ENCODE data around the gene ZNF701.

- TF ChIP-seq CTCF (conservative IDR thresholded peaks at IDR 0.05; ENCODE audit: low read depth, low read length) (no peak), EZH2 (IDR thresholded peaks at IDR 0.05; ENCODE audit: borderline replicate concordance, low read depth, low read length, poor library complexity, severe bottlenecking) (no peak)
Observed at GRCh38 chr19:52584736-52585440, 14.8 kb downstream of the ZNF701 start.

All from A673 (cell line).